CD14-positive monocyte (primary cell): ENCODE data around the gene TMEM258. TPM values are rescaled to one million over a fixed set of nuclear protein-coding genes. Genes with fewer than 3 reads are reported as not detected.
A peak's percentile ranks its signal among the peaks of the same experiment; 100 is the strongest.

ENCODE experiments used
- DNase-seq, 3 donors: peaks; one replicate each; pipeline ENCODE4 v3.0.0-alpha.2; 2011 to 2022
- H2AFZ ChIP-seq: 2 replicates; pipeline ENCODE4 v1.6.0; 2012; ENCODE audit warnings: mild to moderate bottlenecking, low read depth, low read length, inconsistent platforms; ENCODE audit not compliant: insufficient read depth, poor library complexity, severe bottlenecking
- H3K27ac ChIP-seq, 2 donors: 1 replicate in 1 of 2; 2 replicates in 1 of 2; pipeline ENCODE4 v1.5.1; 2012 to 2013; ENCODE audit warnings: low read length in 2 of 2, control low read depth in 1 of 2, inconsistent platforms in 1 of 2, low read depth in 1 of 2, mild to moderate bottlenecking in 1 of 2
- H3K27me3 ChIP-seq, 2 donors: one replicate each; pipeline versions ENCODE4 v1.6.0 to v1.6.1; 2011 to 2013; ENCODE audit warnings: low read length in 2 of 2; ENCODE audit not compliant: control insufficient read depth in 2 of 2, insufficient read depth in 2 of 2
- H3K36me3 ChIP-seq, 2 donors: replicated peaks in 1 of 2; 1 replicate in 1 of 2; 2 replicates in 1 of 2; pipeline versions ENCODE4 v1.5.1 to v1.6.1; 2012 to 2013; ENCODE audit warnings: low read length in 2 of 2, control low read depth in 1 of 2, inconsistent platforms in 1 of 2, mild to moderate bottlenecking in 1 of 2; ENCODE audit not compliant: insufficient read depth in 2 of 2, control insufficient read depth in 1 of 2
- H3K4me1 ChIP-seq, 2 donors: 1 replicate in 1 of 2; 2 replicates in 1 of 2; pipeline versions ENCODE4 v1.5.1 to v1.6.1; 2012 to 2013; ENCODE audit warnings: low read length in 2 of 2, control low read depth in 1 of 2, inconsistent platforms in 1 of 2, mild to moderate bottlenecking in 1 of 2, moderate library complexity in 1 of 2; ENCODE audit not compliant: insufficient read depth in 2 of 2, control insufficient read depth in 1 of 2
- H3K4me2 ChIP-seq: replicated peaks from 2 replicates; pipeline ENCODE3; 2012; ENCODE audit warnings: low read length, moderate library complexity, mild to moderate bottlenecking; ENCODE audit not compliant: poor library complexity, severe bottlenecking; ENCODE audit errors: extremely low read depth
- H3K4me3 ChIP-seq, 3 experiments: fragments of 200-600 bp in 1 of 3; sonication (generic) in 1 of 3; replicated peaks in 1 of 3; 1 replicate in 2 of 3; 2 replicates in 1 of 3; pipeline ENCODE4 v1.5.1; 2011 to 2013; ENCODE audit warnings: low read length in 3 of 3, mild to moderate bottlenecking in 3 of 3, control low read depth in 2 of 3, low read depth in 2 of 3, inconsistent platforms in 1 of 3, moderate library complexity in 1 of 3
- H3K79me2 ChIP-seq: 2 replicates; pipeline ENCODE4 v1.6.0; 2012; ENCODE audit warnings: mild to moderate bottlenecking, control low read depth, inconsistent platforms, low read length, moderate library complexity; ENCODE audit not compliant: insufficient read depth
- H3K9ac ChIP-seq: 2 replicates; pipeline ENCODE4 v1.6.0; 2017; ENCODE audit warnings: low read length, mild to moderate bottlenecking; ENCODE audit not compliant: insufficient read depth, poor library complexity, severe bottlenecking
- H3K9me3 ChIP-seq, 2 donors: replicated peaks in 1 of 2; 1 replicate in 1 of 2; 2 replicates in 1 of 2; pipeline versions ENCODE4 v1.5.1 to v1.6.1; 2012 to 2013; ENCODE audit warnings: low read length in 2 of 2, control low read depth in 1 of 2; ENCODE audit not compliant: control insufficient read depth in 1 of 2, insufficient read depth in 1 of 2
- H4K20me1 ChIP-seq: 2 replicates; pipeline ENCODE4 v1.6.0; 2012; ENCODE audit warnings: mild to moderate bottlenecking, low read length, control low read depth, moderate library complexity; ENCODE audit not compliant: insufficient read depth
- H3K27ac Mint-ChIP-seq, 7 donors: one replicate each; pipeline ENCODE4 v1.8.0; 2020; ENCODE audit warnings: mild to moderate bottlenecking in 7 of 7, mixed read lengths in 7 of 7, moderate library complexity in 6 of 7, inconsistent platforms in 2 of 7
- H3K27me3 Mint-ChIP-seq, 3 donors: one replicate each; pipeline ENCODE4 v1.8.0; 2021 to 2022; ENCODE audit warnings: low read depth in 3 of 3, mild to moderate bottlenecking in 3 of 3, mixed read lengths in 3 of 3, moderate library complexity in 3 of 3, inconsistent platforms in 1 of 3
- H3K36me3 Mint-ChIP-seq, 2 donors: one replicate each; pipeline ENCODE4 v1.8.0; 2020; ENCODE audit warnings: mixed read lengths in 2 of 2, inconsistent platforms in 1 of 2, mild to moderate bottlenecking in 1 of 2
- H3K4me1 Mint-ChIP-seq: one replicate; pipeline ENCODE4 v1.8.0; 2020; ENCODE audit warnings: mild to moderate bottlenecking, mixed read lengths
- H3K4me3 Mint-ChIP-seq, 2 donors: one replicate each; pipeline ENCODE4 v1.8.0; 2020; ENCODE audit warnings: mild to moderate bottlenecking in 2 of 2, mixed read lengths in 2 of 2, moderate library complexity in 1 of 2
- H3K9me3 Mint-ChIP-seq, 7 donors: one replicate each; pipeline ENCODE4 v1.8.0; 2020 to 2022; ENCODE audit warnings: mixed read lengths in 7 of 7, mild to moderate bottlenecking in 6 of 7, moderate library complexity in 6 of 7, inconsistent platforms in 2 of 7
- CTCF ChIP-seq: fragments of 200-600 bp; IDR thresholded peaks from one replicate; pipeline ENCODE4 v1.8.0; 2022; ENCODE audit warnings: antibody characterized with exemption, mild to moderate bottlenecking
- WGBS: methylation state at CpG from one replicate; pipeline ENCODE4 v1.1.5; 2013; ENCODE audit warnings: missing lambda C conversion rate; ENCODE audit not compliant: insufficient coverage; 5-methylcytosine and 5-hydroxymethylcytosine counted together
- intact Hi-C, 2 donors: fragments of 100-400 bp; cut with micrococcal nuclease; formaldehyde crosslinking; loops; one replicate each; pipeline versions ENCODE4 v1.15.0 to v1.15.1; 2023
- polyA plus RNA-seq, 3 donors: library from polyadenylated mRNA; depleted of rRNA in 1 of 3; unstranded in 2 of 3; stranded (reverse) in 1 of 3; fragments of 300-500 nt in 2 of 3; fragments of >200 nt in 1 of 3; fragmentation: Illumina TruSeq in 2 of 3; gene quantifications; 1 replicate in 2 of 3; 2 replicates in 1 of 3; pipeline ENCODE4 v1.2.3, GENCODE V29; 2012 to 2021

The TMEM258 gene
- polyA plus RNA-seq, 3 donors, result 199 to 224 (median 220) TPM

GRCh38 chr11:61802605-61803004, 10.2 kb upstream of the TMEM258 start:
- H3K36me3 ChIP-seq, result peaks cover 40 to 78% of the 10 kb centered on the region in 2 donors
- peaks cover 21% of the 10 kb centered on the region for H3K79me2 ChIP-seq
- intact Hi-C loops, result loop anchor here in 1 of 2 donors (10.0 kb wide), 1 partner anchor 82 kb away; no protein-coding TSS in a partner anchor
- Mint-ChIP-seq H3K4me3 (no peak overlapping the region), H3K36me3 (peaks cover 56 to 76% of the 10 kb centered on the region in 2 donors), H3K27ac (peak overlapping the region in 3 of 7 donors; percentile 8 to 21 (median 16)), H3K27me3 (no peaks in the 10 kb centered on the region), H3K9me3 (peaks cover 0 to 3% (median 0%) of the 10 kb centered on the region in 7 donors), H3K4me1 (peaks cover 14% of the 10 kb centered on the region)
- H3K4me1 ChIP-seq, result peaks cover 4 to 7% of the 10 kb centered on the region in 2 donors
- no peaks in the 10 kb centered on the region for H3K9me3 ChIP-seq
- no peaks in the 10 kb centered on the region for H3K27me3 ChIP-seq
- no peaks in the 10 kb centered on the region for H4K20me1 ChIP-seq
- H3K9ac ChIP-seq, result no peak overlapping the region
- no peak for DNase-seq
- H3K27ac ChIP-seq, result peak overlapping the region in 1 of 2 donors; percentile 31
- no peak overlapping the region for H3K4me3 ChIP-seq
- no peak for TF ChIP-seq CTCF
- no peak overlapping the region for H2AFZ ChIP-seq
- 97% methylated on average over 3 of the region's 6 CpGs for WGBS
- no peak overlapping the region for H3K4me2 ChIP-seq

DNA sequence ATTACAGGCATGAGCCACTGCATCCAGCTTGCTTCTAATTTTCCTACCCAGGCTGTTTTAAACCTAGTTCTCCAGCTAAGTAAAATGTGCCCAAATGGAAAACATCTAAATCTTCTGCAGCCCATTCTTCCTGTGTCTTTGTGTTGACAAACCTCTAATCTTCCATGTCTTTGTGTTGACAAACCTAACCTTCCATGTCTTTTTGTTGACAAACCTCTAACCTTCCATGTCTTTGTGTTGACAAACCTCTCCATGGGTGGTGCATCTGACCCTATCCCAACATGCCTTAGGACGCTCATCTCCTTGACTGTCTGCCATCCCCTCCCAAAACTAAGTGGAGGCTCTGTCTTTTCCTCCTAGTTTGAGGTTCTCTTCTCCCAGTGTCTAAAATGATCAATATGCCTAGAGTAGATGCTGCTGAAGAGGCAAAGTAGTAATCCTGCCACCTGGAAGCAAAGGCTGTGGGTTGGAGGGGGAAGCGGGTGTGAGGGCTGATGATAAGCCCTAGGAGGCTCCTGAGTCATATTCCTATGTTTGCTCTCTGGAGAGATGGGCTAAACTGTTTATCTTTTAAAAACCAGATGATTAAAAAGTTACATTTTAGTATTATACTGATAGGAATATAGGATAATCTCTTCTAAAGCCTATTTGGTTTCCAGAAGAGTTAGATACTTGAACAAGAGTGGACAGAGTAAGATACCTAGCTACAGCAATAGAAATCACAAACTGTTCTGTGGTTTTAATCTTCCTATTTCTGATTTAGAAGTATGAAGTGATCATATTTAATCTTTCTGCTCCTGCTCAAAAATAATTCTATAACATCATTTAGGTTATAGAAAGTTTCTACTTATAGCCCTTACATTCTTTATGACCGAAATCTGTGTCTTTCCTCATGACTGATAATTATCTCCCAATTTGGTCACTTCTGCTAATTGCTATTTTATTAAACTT, 8.2 kb upstream of the TMEM258 start:
- Histone ChIP-seq H3K79me2 (peaks cover 39% of the 10 kb centered on the region), H3K4me1 (peaks cover 4 to 7% of the 10 kb centered on the region in 2 donors), H4K20me1 (no peaks in the 10 kb centered on the region), H3K4me2 (no peak overlapping the region), H2AFZ (no peak overlapping the region), H3K9me3 (no peaks in the 10 kb centered on the region), H3K9ac (no peak overlapping the region), H3K36me3 (peaks cover 35 to 69% of the 10 kb centered on the region in 2 donors), H3K27me3 (no peaks in the 10 kb centered on the region), H3K4me3 (no peak overlapping the region), H3K27ac (peak overlapping the region in 1 of 2 donors; percentile 59)
- Mint-ChIP-seq H3K27ac (peak overlapping the region in 3 of 7 donors; percentile 52 to 81 (median 73)), H3K36me3 (peaks cover 46 to 62% of the 10 kb centered on the region in 2 donors), H3K4me3 (no peak overlapping the region), H3K9me3 (peaks cover 0 to 3% (median 0%) of the 10 kb centered on the region in 7 donors), H3K4me1 (peaks cover 14% of the 10 kb centered on the region), H3K27me3 (no peaks in the 10 kb centered on the region)
- no peak for DNase-seq
- TF ChIP-seq CTCF, result no peak
- no CpG with 5 or more reads among the region's 3 CpGs for WGBS
- intact Hi-C loops, result loop anchor here in 1 of 2 donors (10.0 kb wide), 1 partner anchor 84 kb away; no protein-coding TSS in a partner anchor
